ENCODE results near the gene PDE10A. TPM values are rescaled to one million over a fixed set of nuclear protein-coding genes. Genes with fewer than 3 reads are reported as not detected.

PDE10A gene
- total RNA-seq, 1 experiment from 2014 or later = 1.8 TPM

DNA sequence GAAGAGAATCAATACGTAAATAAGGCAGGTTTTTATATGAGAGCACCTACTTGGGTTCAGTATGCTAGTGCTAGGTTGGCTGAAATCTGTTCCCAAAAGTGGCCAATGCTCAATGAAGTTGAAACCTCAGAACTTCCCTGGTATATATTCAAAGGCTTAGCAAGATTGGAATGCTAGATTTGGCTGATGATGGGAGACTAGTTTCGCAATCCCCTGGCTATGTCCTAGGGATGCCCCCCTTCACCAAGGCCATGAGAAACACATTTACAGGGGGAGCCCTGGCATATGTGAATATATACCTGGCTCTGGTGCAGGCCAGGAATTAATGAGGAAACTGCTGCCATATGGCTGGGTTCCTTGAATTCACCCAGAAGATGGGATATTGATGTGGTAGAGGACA lies 211.2 kb downstream of the PDE10A start:
- no peaks in the 10 kb centered on the region for H3K4me1 Mint-ChIP-seq (ENCODE audit: insufficient read depth, unreplicated experiment)
- no peaks in the 10 kb centered on the region for H3K36me3 Mint-ChIP-seq (ENCODE audit: insufficient read depth, unreplicated experiment)
- H3K27ac Mint-ChIP-seq (ENCODE audit: low read depth, unreplicated experiment) = no peak overlapping the region
- H3K4me3 Mint-ChIP-seq (ENCODE audit: unreplicated experiment) = no peak overlapping the region
- intact Hi-C loops (cut with micrococcal nuclease) = no loop called here
- H3K9me3 Mint-ChIP-seq (ENCODE audit: unreplicated experiment) = no peaks in the 10 kb centered on the region
- CTCF ChIA-PET = interaction anchor here (2.5 kb wide), 1 partner anchor 12 kb away, joined by 10 read pairs; no protein-coding TSS in a partner anchor
- no peaks in the 10 kb centered on the region for H3K27me3 Mint-ChIP-seq (ENCODE audit: insufficient read depth, unreplicated experiment)
- POLR2A ChIA-PET = no interaction called here
- no TSS peak for BruUV-seq (replicated peaks)
- TF ChIP-seq, protein P1, sequence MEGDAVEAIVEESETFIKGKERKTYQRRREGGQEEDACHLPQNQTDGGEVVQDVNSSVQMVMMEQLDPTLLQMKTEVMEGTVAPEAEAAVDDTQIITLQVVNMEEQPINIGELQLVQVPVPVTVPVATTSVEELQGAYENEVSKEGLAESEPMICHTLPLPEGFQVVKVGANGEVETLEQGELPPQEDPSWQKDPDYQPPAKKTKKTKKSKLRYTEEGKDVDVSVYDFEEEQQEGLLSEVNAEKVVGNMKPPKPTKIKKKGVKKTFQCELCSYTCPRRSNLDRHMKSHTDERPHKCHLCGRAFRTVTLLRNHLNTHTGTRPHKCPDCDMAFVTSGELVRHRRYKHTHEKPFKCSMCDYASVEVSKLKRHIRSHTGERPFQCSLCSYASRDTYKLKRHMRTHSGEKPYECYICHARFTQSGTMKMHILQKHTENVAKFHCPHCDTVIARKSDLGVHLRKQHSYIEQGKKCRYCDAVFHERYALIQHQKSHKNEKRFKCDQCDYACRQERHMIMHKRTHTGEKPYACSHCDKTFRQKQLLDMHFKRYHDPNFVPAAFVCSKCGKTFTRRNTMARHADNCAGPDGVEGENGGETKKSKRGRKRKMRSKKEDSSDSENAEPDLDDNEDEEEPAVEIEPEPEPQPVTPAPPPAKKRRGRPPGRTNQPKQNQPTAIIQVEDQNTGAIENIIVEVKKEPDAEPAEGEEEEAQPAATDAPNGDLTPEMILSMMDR (IDR thresholded peaks at IDR 0.05; ENCODE audit: unreplicated experiment) = no peak
- no peak for DNase-seq (ENCODE audit: unreplicated experiment)

DNA sequence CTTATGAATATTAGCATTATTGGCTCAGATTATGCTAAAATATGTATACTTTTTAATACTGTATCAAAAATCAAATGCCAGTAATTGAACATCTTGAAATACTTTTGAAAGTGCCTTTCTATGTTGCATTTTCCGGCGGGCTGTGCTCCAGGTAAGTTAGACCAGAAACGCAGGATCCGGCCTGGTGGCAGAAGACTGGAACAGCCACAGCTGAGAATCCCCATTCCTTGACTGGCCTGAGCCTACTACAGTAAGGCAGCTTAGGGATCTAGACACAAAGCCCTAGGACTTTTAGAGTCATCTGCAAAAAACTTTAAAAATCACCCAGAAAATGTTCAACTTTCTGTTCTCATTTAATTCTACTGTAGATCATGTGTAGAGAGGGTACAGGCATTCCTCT lies 214.8 kb downstream of the PDE10A start:
- intact Hi-C loops (cut with micrococcal nuclease) = no loop called here
- TF ChIP-seq, protein P1 (IDR thresholded peaks at IDR 0.05; ENCODE audit: unreplicated experiment) = no peak
- Mint-ChIP-seq H3K4me3 (ENCODE audit: unreplicated experiment) (no peak overlapping the region), H3K27ac (ENCODE audit: low read depth, unreplicated experiment) (no peak overlapping the region), H3K4me1 (ENCODE audit: insufficient read depth, unreplicated experiment) (no peaks in the 10 kb centered on the region), H3K9me3 (ENCODE audit: unreplicated experiment) (peaks cover 8% of the 10 kb centered on the region), H3K27me3 (ENCODE audit: insufficient read depth, unreplicated experiment) (no peaks in the 10 kb centered on the region), H3K36me3 (ENCODE audit: insufficient read depth, unreplicated experiment) (no peaks in the 10 kb centered on the region)
- ChIA-PET CTCF (interaction anchor here (1.3 kb wide), 1 partner anchor 9 kb away, joined by 4 read pairs; no protein-coding TSS in a partner anchor), POLR2A (no interaction called here)
- no peak for DNase-seq (ENCODE audit: unreplicated experiment)
- no TSS peak for BruUV-seq (replicated peaks)

- Mint-ChIP-seq H3K4me1 (ENCODE audit: insufficient read depth, unreplicated experiment) (no peaks in the 10 kb centered on the region), H3K27me3 (ENCODE audit: insufficient read depth, unreplicated experiment) (no peaks in the 10 kb centered on the region), H3K36me3 (ENCODE audit: insufficient read depth, unreplicated experiment) (no peaks in the 10 kb centered on the region), H3K4me3 (ENCODE audit: unreplicated experiment) (no peak overlapping the region), H3K27ac (ENCODE audit: low read depth, unreplicated experiment) (no peak overlapping the region), H3K9me3 (ENCODE audit: unreplicated experiment) (peaks cover 8% of the 10 kb centered on the region)
- TF ChIP-seq, protein P1 (IDR thresholded peaks at IDR 0.05; ENCODE audit: unreplicated experiment) = no peak
- no peak for DNase-seq (ENCODE audit: unreplicated experiment)
- no TSS peak for BruUV-seq (replicated peaks)
- intact Hi-C loops (cut with micrococcal nuclease) = no loop called here
- POLR2A ChIA-PET = no interaction called here
- CTCF ChIA-PET = interaction anchor here (0.5 kb wide), 1 partner anchor 840 kb away, joined by 3 read pairs; no protein-coding TSS in a partner anchor
These were observed 215.9 kb downstream of the PDE10A start for GRCh38 chr6:165447141-165447540.

DNA sequence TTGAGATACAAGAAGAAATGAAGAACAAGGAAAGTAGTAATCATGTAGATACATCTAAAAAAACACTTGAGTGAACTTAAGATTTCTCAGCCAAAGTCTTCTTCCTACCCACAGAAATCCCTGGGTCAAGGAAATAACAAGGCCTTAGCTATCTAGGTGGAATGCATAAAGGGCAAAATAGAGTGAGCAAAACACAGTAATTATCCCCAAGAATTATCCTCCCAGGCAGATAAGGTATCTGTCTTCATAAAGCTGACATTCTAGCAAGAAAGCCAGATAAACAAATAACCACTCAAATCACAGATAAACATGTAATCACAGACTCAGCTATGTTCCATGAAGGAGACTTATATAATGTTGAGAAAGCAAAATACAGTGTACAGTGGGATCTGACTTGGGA lies 216.7 kb downstream of the PDE10A start:
- Mint-ChIP-seq H3K4me3 (ENCODE audit: unreplicated experiment) (no peak overlapping the region), H3K27ac (ENCODE audit: low read depth, unreplicated experiment) (no peak overlapping the region), H3K27me3 (ENCODE audit: insufficient read depth, unreplicated experiment) (no peaks in the 10 kb centered on the region), H3K4me1 (ENCODE audit: insufficient read depth, unreplicated experiment) (no peaks in the 10 kb centered on the region), H3K36me3 (ENCODE audit: insufficient read depth, unreplicated experiment) (no peaks in the 10 kb centered on the region), H3K9me3 (ENCODE audit: unreplicated experiment) (peaks cover 8% of the 10 kb centered on the region)
- no peak for DNase-seq (ENCODE audit: unreplicated experiment)
- CTCF ChIA-PET = no interaction called here
- TF ChIP-seq, protein P1 (IDR thresholded peaks at IDR 0.05; ENCODE audit: unreplicated experiment) = no peak
- BruUV-seq (replicated peaks) = no TSS peak
- POLR2A ChIA-PET = interaction anchor here (0.7 kb wide), 1 partner anchor 10 kb away, joined by 4 read pairs; no protein-coding TSS in a partner anchor
- intact Hi-C loops (cut with micrococcal nuclease) = no loop called here

All from MCF 10A (cell line).